AG20443 (cell line): Measurements from ENCODE around the gene UAP1L1.
"Not testable (repeated sequence)": the region's sequence is repeated elsewhere in the genome, so short reads cannot be mapped to it uniquely, and the experiment has no call there.

Source experiments
- DNase-seq: peaks from one replicate; pipeline ENCODE4 v3.0.0; 2012; ENCODE audit warnings: low spot score, mixed read lengths

The UAP1L1 gene

GRCh38 chr9:137077010-137077747, at the start of gene UAP1L1:
Gene UAP1L1, plus strand, starts transcription at chr9:137077517. Its CDS starts 16 bp downstream, at chr9:137077533.
- peak; percentile 88 for DNase-seq

GRCh38 chr9:137028263-137029057, 48.9 kb upstream of the UAP1L1 start:
- peak; percentile 91 for DNase-seq

- DNase-seq, result peak; percentile 84
Measured at GRCh38 chr9:137029058-137029936, 48.0 kb upstream of the UAP1L1 start.

GRCh38 chr9:137030006-137030405, 47.3 kb upstream of the UAP1L1 start:
- DNase-seq, result no peak

- DNase-seq, result no peak
Measured at GRCh38 chr9:137030538-137031527, 46.5 kb upstream of the UAP1L1 start.

GRCh38 chr9:137031904-137032640, 45.2 kb upstream of the UAP1L1 start, which contains the start of gene FUT7:
Gene FUT7, minus strand, starts transcription at chr9:137032088. Its CDS starts 97 bp downstream, at chr9:137031991.
- no peak for DNase-seq

- DNase-seq, result no peak
Measured at GRCh38 chr9:137032858-137033257, 44.5 kb upstream of the UAP1L1 start.

- not testable (repeated sequence) for DNase-seq
Measured at GRCh38 chr9:137033481-137033880, 43.8 kb upstream of the UAP1L1 start.

GRCh38 chr9:137034039-137034708, 43.1 kb upstream of the UAP1L1 start:
- no peak for DNase-seq

GRCh38 chr9:137034709-137035506, 42.4 kb upstream of the UAP1L1 start:
- peak; percentile 90 for DNase-seq

GRCh38 chr9:137035507-137035834, 41.8 kb upstream of the UAP1L1 start:
- no peak for DNase-seq

GRCh38 chr9:137035937-137036336, 41.4 kb upstream of the UAP1L1 start:
- no peak for DNase-seq

- no peak for DNase-seq
Measured at GRCh38 chr9:137037035-137037434, 40.3 kb upstream of the UAP1L1 start.

- no peak for DNase-seq
Measured at GRCh38 chr9:137037483-137037882, 39.8 kb upstream of the UAP1L1 start.

- DNase-seq, result no peak
Measured at GRCh38 chr9:137038916-137039315, 38.4 kb upstream of the UAP1L1 start.

GRCh38 chr9:137039611-137040366, 37.5 kb upstream of the UAP1L1 start:
- no peak for DNase-seq

GRCh38 chr9:137040568-137040967, 36.7 kb upstream of the UAP1L1 start:
- no peak for DNase-seq

GRCh38 chr9:137041124-137041523, 36.2 kb upstream of the UAP1L1 start:
- DNase-seq, result no peak
